NCI-H345 treated with DMSO at 0.1 percent for 48 hours (cell line): ENCODE results near the gene PNLIPRP3.
A peak's percentile ranks its signal among the peaks of the same experiment; 100 is the strongest.
"Not testable (repeated sequence)": the region's sequence is repeated elsewhere in the genome, so short reads cannot be mapped to it uniquely, and the experiment has no call there.

Experiments
- DNase-seq: peaks from one replicate; lab custom pipeline; 2025; ENCODE audit not compliant: unreplicated experiment; lab: John Stamatoyannopoulos, UW

Gene PNLIPRP3

DNA sequence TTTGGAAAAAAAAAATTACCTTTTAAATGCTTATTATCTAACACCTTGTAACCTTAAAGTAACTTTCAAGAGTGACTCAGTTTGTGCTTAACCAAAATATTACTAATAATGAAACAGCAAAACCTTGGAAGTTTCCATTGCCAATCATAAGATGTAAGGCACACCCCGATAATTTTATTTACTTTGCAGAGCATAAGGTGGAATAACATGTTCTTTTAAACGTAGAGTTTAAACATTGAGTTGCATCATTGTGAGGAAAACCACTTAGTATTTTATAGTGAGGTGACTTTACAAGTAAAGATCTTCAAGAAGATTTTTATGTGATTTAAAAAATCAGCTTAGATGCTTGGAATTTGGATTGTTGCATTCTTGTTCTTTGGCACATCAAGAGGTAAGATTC lies at the start of gene PNLIPRP3:
TSS of gene PNLIPRP3 (plus strand) at position 177 of the 400 bp plus-strand sequence. CDS start at position 343, 166 bp downstream.
- no peak for DNase-seq

DNA sequence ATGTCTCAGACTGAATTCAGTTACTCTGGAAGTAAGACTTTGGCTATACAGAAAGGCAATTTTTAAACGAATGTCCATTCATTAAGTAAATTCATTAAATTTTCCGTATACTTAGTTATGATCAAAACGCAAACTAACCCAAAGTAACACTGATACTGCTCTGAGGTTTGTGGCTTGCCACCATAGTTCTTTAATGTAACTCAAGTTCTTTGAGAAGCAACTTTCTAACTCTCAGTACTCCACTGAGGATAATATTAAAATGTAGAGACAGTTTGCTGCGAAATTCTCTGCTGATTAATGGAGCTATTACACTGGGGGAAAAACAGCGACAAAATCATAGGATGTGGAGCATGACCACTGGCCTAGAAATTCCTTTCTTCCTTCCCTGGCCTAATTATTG lies 45.4 kb upstream of the PNLIPRP3 start:
- no peak for DNase-seq

- DNase-seq: no peak
Observed at GRCh38 chr10:116385311-116385710, 42.3 kb upstream of the PNLIPRP3 start.

- DNase-seq: peak; percentile 15
Observed at GRCh38 chr10:116385994-116386809, 41.4 kb upstream of the PNLIPRP3 start.

GRCh38 chr10:116393246-116393831 lies 34.3 kb upstream of the PNLIPRP3 start:
- not testable (repeated sequence) for DNase-seq

- no peak for DNase-seq
Observed at GRCh38 chr10:116395223-116395985, 32.2 kb upstream of the PNLIPRP3 start.

GRCh38 chr10:116398224-116398623 lies 29.4 kb upstream of the PNLIPRP3 start:
- no peak for DNase-seq

DNA sequence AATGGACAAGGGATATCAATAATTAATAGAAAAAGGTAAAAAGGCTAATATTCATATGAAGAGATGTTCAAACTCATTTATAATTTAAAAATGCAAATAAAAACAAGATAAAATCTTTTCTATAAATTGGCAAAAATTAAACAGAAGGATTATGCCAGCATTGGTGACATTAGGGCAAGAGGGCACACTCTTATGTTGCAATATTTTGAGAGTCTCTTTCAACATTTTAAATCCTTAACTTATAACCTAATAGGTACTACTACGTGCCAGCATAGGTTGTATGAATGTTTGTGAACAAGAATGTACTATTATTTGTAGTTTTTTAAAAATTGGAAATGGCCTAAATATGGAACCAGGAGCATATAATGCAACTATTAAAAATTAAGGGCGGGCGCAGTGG lies 24.8 kb upstream of the PNLIPRP3 start:
- DNase-seq: no peak

GRCh38 chr10:116403740-116404250 lies 23.9 kb upstream of the PNLIPRP3 start:
- no peak for DNase-seq

DNA sequence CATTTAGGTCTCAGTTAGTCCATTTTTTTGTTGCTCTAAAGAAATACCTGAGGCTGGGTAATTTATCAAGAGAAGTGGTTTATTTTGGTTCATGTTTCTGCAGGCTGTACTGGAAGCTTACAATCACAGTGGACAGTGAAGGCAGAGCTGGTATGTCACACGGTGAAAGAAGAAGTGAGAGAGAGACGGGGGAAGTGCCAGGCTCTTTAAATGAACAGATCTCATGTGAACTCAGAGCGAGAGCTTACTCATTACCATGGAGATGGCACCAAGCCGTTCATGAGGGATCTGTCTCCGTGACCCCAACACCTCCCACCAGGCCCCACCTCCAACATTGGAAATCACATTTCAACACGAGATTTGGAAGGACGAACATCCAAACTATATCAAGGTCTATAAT lies 18.9 kb upstream of the PNLIPRP3 start:
- no peak for DNase-seq

GRCh38 chr10:116410351-116410750 lies 17.3 kb upstream of the PNLIPRP3 start:
- DNase-seq: no peak

DNA sequence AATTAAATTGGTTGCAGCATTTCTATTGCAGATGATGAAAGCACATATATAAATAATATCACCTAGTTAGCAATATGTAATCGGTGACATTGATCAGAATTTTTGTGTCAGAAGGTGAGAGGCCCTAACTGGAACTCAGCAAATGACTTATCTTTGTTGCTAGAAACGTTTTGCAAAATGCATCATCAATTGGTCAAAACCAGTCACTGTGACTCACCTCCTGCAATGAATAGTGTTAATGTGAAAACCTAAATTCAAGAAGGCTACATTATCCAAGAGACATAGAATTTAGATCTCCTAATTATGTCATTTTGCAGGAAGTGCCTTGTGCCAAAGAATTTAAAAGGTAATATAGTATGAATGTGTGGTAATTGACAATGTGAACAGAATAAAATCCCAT lies 9.8 kb upstream of the PNLIPRP3 start:
- DNase-seq: no peak

DNA sequence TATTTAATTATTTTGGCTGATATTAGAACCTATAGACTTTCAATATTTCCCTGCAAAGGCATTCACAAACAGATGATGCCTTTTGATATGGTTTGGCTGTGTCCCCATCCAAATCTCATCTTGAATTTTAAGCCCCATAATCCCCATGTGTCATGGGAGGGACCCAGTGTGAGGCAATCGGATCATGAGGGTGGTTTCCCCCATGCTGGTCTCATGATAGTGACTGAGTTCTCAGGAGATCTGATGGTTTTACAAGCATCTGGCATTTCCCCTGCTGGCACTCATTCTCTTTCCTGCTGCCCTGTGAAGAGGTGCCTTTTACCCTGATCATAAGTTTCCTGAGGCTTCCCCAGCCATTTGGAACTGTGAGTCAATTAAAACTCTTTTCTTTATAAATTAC lies 9.3 kb upstream of the PNLIPRP3 start:
- DNase-seq: no peak

- no peak for DNase-seq
Observed at GRCh38 chr10:116421815-116422214, 5.8 kb upstream of the PNLIPRP3 start.

GRCh38 chr10:116429288-116429977 lies 1.8 kb downstream of the PNLIPRP3 start:
- no peak for DNase-seq

DNA sequence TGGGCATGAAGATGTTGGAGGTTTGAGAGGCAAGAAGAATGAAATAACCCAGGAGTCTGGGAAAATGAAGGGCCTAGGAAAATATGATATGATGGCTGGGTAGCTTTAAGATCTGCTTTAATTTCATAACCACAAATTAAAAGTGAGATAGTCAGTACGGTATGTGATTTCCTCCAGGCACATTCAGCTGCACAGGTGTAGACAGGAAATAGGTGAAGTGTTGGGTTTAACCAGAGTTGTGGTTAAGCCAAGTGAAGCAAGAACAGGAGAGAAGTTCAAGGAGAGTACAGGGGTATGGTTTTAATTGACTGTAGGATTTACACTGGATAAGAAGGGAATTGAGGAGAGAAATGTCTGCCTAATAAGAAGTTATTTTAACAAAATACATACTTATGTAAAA lies 2.6 kb downstream of the PNLIPRP3 start:
- no peak for DNase-seq

GRCh38 chr10:116431598-116431997 lies 4.0 kb downstream of the PNLIPRP3 start:
- no peak for DNase-seq

- DNase-seq: no peak
Observed at GRCh38 chr10:116437076-116437692, 9.5 kb downstream of the PNLIPRP3 start.

DNA sequence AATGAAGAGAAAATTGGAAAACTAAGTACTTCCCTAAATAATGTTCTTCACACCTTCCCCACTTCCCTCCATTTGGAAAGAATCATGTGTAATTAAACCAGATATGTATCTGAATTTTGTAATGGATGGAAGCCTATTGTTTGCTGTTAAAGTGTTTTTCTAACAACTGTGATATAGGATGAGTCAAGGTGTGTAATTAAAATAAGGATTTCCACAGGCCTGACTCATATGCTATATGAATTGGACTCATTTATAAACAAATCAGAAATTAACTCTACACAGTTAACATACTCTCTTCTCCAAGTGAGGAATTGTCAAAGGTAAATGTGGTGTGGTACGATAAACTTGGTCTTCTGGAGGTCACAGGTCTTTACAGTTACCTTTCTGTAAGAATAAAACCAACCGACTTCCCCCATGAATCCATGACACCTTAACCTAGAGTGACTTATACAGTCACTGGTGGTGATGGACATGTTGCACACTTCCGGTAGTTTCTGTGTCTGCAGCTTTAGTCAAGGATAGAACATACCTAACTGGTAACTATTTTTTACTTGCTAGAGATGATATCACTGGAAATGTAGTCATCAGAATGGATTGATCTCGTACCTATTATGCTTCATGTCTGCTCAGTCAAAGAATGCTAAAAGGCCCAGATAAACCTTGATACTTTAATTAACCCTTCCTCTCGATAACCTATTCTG lies 12.8 kb downstream of the PNLIPRP3 start:
- DNase-seq: no peak

GRCh38 chr10:116444527-116445142 lies 17.0 kb downstream of the PNLIPRP3 start:
- no peak for DNase-seq
